ENCODE results near the gene LRRC23.
A peak's percentile ranks its signal among the peaks of the same experiment; 100 is the strongest.

LRRC23 gene

DNA sequence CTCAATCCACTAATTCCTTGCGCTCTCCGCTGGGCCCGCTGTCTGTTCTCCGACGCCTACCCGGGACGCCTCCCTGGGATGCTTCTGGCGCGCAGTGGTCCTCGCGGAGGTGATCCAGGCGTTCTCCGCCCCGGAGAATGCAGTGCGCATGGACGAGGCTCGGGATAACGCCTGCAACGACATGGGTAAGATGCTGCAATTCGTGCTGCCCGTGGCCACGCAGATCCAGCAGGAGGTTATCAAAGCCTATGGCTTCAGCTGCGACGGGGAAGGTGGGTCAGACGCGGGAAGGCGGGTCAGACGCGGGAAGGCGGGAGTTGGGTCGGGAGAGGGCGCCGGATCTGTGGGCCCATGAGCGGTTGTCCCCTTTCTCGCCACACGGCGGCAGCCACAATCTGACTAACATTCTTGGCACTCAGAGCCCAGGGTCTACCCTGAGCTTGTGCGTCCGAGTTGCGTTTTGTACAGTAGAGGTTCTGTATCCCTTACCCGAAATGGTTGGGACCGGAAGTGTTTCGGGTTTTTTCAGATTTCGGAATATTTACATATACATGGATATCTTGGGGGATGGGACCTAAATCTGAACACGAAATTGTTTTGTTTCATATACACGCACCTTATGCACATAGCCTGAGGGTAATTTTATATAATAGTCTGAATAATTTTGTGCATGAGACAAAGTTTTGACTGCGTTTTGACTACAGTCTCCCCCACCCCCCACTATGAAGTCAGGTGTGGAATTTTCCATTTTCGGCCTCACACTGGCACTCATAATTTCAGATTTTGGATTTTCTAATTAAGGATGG, 40.0 kb downstream of the LRRC23 start:
- peaks cover 38% of the 10 kb centered on the region for H3K36me3 ChIP-seq
- H3K27me3 ChIP-seq (ENCODE audit: insufficient read depth, low read depth, severe bottlenecking) = no peaks in the 10 kb centered on the region

DNA sequence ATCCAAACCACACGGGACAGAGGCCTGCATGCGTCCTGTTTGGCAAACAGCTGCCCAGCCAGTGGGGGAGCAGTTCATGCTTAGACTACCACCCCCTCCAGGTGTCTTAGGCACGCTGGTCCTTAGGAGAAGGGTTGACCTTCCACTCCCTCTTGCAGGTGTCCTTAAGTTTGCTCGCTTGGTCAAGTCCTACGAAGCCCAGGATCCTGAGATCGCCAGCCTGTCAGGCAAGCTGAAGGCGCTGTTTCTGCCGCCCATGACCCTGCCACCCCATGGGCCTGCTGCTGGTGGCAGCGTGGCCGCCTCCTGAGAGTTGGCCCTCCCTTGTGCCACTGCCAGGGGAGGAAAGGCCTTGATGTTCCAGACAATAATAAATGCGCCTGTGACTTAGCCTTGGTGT, 41.0 kb downstream of the LRRC23 start:
- peak overlapping the region; percentile 60 for H3K27ac ChIP-seq
- H3K4me3 ChIP-seq (ENCODE audit: low read depth, low read length) = peak overlapping the region; percentile 52
- DNase-seq = no peak

More for the DNA sequence above, 40.0 kb downstream of the LRRC23 start:
- Histone ChIP-seq H3K9me3 (ENCODE audit: severe bottlenecking) (no peaks in the 10 kb centered on the region), H3K4me3 (ENCODE audit: low read depth, low read length) (peak overlapping the region; percentile 74), H3K27ac (peak overlapping the region; percentile 97)
- TF ChIP-seq, protein P1, sequence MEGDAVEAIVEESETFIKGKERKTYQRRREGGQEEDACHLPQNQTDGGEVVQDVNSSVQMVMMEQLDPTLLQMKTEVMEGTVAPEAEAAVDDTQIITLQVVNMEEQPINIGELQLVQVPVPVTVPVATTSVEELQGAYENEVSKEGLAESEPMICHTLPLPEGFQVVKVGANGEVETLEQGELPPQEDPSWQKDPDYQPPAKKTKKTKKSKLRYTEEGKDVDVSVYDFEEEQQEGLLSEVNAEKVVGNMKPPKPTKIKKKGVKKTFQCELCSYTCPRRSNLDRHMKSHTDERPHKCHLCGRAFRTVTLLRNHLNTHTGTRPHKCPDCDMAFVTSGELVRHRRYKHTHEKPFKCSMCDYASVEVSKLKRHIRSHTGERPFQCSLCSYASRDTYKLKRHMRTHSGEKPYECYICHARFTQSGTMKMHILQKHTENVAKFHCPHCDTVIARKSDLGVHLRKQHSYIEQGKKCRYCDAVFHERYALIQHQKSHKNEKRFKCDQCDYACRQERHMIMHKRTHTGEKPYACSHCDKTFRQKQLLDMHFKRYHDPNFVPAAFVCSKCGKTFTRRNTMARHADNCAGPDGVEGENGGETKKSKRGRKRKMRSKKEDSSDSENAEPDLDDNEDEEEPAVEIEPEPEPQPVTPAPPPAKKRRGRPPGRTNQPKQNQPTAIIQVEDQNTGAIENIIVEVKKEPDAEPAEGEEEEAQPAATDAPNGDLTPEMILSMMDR (IDR thresholded peaks at IDR 0.05; ENCODE audit: low read depth, low read length) = peak; percentile 92
- DNase-seq = peak; percentile 94

DNA sequence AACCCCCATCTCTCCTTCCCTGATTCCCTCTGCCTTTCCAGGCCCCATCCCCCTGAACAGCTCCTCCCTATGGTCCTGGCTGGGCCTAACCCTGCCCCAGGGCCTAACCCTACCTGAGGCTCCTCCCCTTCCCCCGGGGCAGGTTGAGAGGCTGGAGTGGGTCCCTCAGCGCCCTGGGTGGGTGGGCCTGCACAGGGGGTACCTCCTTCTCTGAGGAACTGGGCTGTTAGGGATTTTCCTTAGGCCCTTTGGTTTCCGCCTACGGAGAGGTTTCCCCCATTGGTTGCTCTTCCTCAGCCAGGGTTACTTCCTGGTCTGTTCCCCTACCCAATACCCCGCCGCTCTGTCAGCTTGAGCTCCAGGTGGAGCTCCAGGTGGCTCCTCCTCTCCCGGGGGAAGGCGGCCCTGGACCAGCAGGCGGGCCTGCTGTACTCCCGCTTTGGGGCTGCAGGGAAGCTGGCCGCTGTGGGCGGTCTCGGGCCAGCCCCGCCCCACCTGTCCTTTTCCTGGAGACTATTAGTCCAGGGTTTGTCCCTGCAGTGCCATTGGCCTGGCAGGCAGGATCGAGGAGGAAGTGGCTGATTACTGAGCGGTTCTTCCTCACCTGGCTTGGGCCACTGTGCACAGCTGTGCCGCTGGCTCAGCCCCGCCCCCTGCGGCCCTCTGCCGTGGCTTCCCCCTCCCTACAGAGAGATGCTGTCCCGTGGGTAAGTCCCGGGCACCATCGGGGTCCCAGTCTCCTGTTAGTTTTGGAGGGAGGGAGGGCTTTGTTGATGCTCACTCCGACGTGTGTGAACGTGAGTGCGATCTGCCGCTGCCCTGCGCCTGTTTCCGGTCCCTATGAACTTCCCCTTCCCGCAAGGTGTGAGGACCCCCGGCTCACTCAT, 41.7 kb downstream of the LRRC23 start:
- Histone ChIP-seq H3K27me3 (ENCODE audit: insufficient read depth, low read depth, severe bottlenecking) (no peaks in the 10 kb centered on the region), H3K27ac (peak overlapping the region; percentile 66), H3K4me3 (ENCODE audit: low read depth, low read length) (peak overlapping the region; percentile 52), H3K36me3 (peaks cover 21% of the 10 kb centered on the region), H3K9me3 (ENCODE audit: severe bottlenecking) (no peaks in the 10 kb centered on the region)
- DNase-seq = peak; percentile 97
- TF ChIP-seq, protein P1 (IDR thresholded peaks at IDR 0.05; ENCODE audit: low read depth, low read length) = no peak

More for the DNA sequence above, 41.0 kb downstream of the LRRC23 start:
- Histone ChIP-seq H3K27me3 (ENCODE audit: insufficient read depth, low read depth, severe bottlenecking) (no peaks in the 10 kb centered on the region), H3K9me3 (ENCODE audit: severe bottlenecking) (no peaks in the 10 kb centered on the region), H3K36me3 (peaks cover 28% of the 10 kb centered on the region)
- TF ChIP-seq, protein P1 (IDR thresholded peaks at IDR 0.05; ENCODE audit: low read depth, low read length) = no peak

DNA sequence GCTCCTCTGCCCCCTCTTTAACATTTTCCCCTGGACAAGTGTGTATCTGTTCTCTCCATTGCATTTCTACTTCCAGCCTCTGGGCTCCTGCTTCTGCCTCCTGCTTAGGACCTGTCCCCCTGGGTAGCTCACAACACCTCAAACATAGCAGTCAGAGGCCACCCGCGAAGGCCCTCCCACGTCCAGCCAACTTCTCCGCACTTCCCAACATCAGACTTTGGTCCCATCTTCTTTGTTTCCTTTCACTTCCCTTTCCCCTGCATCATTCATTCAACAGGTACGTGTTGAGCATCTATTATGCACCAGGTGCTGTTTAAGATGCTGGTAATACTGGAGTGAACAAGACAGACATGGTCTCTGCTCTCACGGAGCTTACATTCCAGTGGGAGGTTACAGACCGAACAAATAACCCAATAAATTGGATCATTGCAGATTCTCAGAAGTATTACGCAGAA, 42.3 kb downstream of the LRRC23 start:
- no peak for DNase-seq
- TF ChIP-seq, protein P1 (IDR thresholded peaks at IDR 0.05; ENCODE audit: low read depth, low read length) = no peak
- peak overlapping the region; percentile 52 for H3K4me3 ChIP-seq (ENCODE audit: low read depth, low read length)

DNA sequence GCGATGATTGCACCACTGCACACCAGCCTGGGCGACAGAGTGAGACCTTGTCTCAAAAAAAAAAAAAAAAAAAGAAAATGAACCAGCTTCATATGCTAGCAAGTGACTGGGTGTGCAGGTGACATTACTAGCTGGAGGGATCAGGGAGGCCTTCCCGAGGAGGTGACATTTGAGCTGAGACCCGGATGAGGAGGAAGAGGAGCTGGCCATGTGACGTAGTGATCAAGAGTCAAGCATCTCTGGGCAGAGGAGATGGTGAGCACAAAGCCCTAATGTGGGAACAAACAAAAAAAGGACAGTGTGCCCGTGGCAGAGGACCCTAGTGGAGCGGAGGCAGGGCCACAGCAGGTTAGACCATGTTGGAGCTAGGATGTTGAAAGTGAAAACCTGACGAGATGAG, 43.0 kb downstream of the LRRC23 start:
- peaks cover 13% of the 10 kb centered on the region for H3K36me3 ChIP-seq
- H3K27ac ChIP-seq = no peak overlapping the region
- H3K4me3 ChIP-seq (ENCODE audit: low read depth, low read length) = no peak overlapping the region
- no peaks in the 10 kb centered on the region for H3K27me3 ChIP-seq (ENCODE audit: insufficient read depth, low read depth, severe bottlenecking)
- no peaks in the 10 kb centered on the region for H3K9me3 ChIP-seq (ENCODE audit: severe bottlenecking)
- TF ChIP-seq, protein P1 (IDR thresholded peaks at IDR 0.05; ENCODE audit: low read depth, low read length) = no peak
- no peak for DNase-seq

More for the DNA sequence above, 42.3 kb downstream of the LRRC23 start:
- Histone ChIP-seq H3K36me3 (peaks cover 17% of the 10 kb centered on the region), H3K27me3 (ENCODE audit: insufficient read depth, low read depth, severe bottlenecking) (no peaks in the 10 kb centered on the region), H3K27ac (peak overlapping the region; percentile 66), H3K9me3 (ENCODE audit: severe bottlenecking) (no peaks in the 10 kb centered on the region)
